SKM-1 (cell line): ENCODE data around the gene DTNB.
A peak's percentile ranks its signal among the peaks of the same experiment; 100 is the strongest.
"Not testable (repeated sequence)": the region's sequence is repeated elsewhere in the genome, so short reads cannot be mapped to it uniquely, and the experiment has no call there.

ENCODE experiments used
- DNase-seq: peaks from one replicate; lab custom pipeline; 2025; ENCODE audit not compliant: unreplicated experiment; lab: John Stamatoyannopoulos, UW

The DTNB gene

GRCh38 chr2:25673300-25674076 lies at the start of gene DTNB:
Gene DTNB (minus strand): TSS chr2:25673577. CDS start chr2:25652660, 20,917 bp downstream.
- DNase-seq, result peak; percentile 52

GRCh38 chr2:25722224-25722623 lies 48.8 kb upstream of the DTNB start:
- no peak for DNase-seq

GRCh38 chr2:25720575-25720974 lies 47.2 kb upstream of the DTNB start:
- DNase-seq, result no peak

GRCh38 chr2:25714740-25715139 lies 41.4 kb upstream of the DTNB start:
- DNase-seq, result no peak

- no peak for DNase-seq
Observed at GRCh38 chr2:25712455-25712854, 39.1 kb upstream of the DTNB start.

GRCh38 chr2:25711675-25712354 lies 38.4 kb upstream of the DTNB start:
- no peak for DNase-seq

GRCh38 chr2:25710750-25711149 lies 37.4 kb upstream of the DTNB start:
- DNase-seq, result no peak

GRCh38 chr2:25709349-25709748 lies 36.0 kb upstream of the DTNB start:
- DNase-seq, result no peak

GRCh38 chr2:25707927-25708590 lies 34.7 kb upstream of the DTNB start:
- no peak for DNase-seq

GRCh38 chr2:25705575-25705974 lies 32.2 kb upstream of the DTNB start:
- not testable (repeated sequence) for DNase-seq

- DNase-seq, result no peak
Observed at GRCh38 chr2:25701801-25702200, 28.4 kb upstream of the DTNB start.

- no peak for DNase-seq
Observed at GRCh38 chr2:25700221-25700660, 26.9 kb upstream of the DTNB start.

GRCh38 chr2:25699216-25699615 lies 25.8 kb upstream of the DTNB start:
- no peak for DNase-seq

- DNase-seq, result no peak
Observed at GRCh38 chr2:25698752-25699151, 25.4 kb upstream of the DTNB start.

GRCh38 chr2:25697559-25698341 lies 24.4 kb upstream of the DTNB start:
- DNase-seq, result no peak

- DNase-seq, result no peak
Observed at GRCh38 chr2:25692737-25693445, 19.5 kb upstream of the DTNB start.

GRCh38 chr2:25692143-25692542 lies 18.8 kb upstream of the DTNB start:
- DNase-seq, result no peak

GRCh38 chr2:25690058-25690457 lies 16.7 kb upstream of the DTNB start:
- DNase-seq, result no peak

GRCh38 chr2:25688236-25688635 lies 14.9 kb upstream of the DTNB start:
- no peak for DNase-seq

- DNase-seq, result no peak
Observed at GRCh38 chr2:25685741-25686140, 12.4 kb upstream of the DTNB start.
